ENCODE measurements around the gene FZD7. TPM values are rescaled to one million over a fixed set of nuclear protein-coding genes. Genes with fewer than 3 reads are reported as not detected.

Gene FZD7
- total RNA-seq, 1 donor, result 14.7 TPM

DNA sequence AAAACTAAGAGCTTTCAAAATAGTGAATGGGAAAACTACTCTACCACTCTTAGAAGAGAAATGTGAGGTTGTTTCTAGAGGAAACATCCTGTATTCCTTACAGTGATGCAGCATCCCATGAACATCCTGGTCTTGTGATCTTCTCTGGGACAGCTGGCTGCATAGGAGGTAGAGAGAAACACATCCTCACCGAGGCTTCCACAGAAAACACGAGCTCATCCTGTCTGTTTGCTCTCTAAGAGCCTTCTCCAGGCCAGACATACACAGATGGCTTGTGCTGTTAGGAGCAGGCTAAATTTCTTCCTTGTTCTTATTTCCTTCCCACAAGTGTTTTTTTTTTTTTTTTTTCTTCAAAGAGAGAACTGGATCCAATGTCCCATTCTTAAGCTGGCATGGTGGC, 14.7 kb upstream of the FZD7 start:
- no peak overlapping the region for H3K4me3 ChIP-seq (ENCODE audit: low read depth, low read length)
- no peak for TF ChIP-seq CTCF (IDR thresholded peaks at IDR 0.05; ENCODE audit: insufficient read depth, low read depth, low read length)
- no peak for DNase-seq (ENCODE audit: low read depth)

- H3K4me3 ChIP-seq (ENCODE audit: low read depth, low read length), result no peak overlapping the region
- DNase-seq (ENCODE audit: low read depth), result peak; percentile 52
- TF ChIP-seq CTCF (IDR thresholded peaks at IDR 0.05; ENCODE audit: insufficient read depth, low read depth, low read length), result no peak
Observed at GRCh38 chr2:202019689-202020450, 13.8 kb upstream of the FZD7 start.

DNA sequence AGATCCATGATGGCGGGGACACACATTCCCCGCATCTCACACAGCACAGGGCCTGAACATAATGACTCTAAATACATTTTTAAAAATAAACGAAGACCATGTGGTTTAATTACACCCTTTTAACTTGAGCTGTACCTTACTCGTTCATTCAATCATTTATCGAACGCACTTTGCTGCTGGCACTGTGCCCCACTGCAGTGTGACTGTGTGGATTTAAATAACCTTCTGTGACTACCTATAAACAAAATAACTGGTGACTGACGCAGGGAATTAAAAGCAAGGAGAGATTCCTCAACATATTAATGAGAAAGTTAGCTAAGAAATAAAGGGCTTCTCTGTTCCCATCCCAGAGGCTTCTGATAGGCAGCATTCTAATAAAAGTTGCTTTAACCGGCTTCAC, 10.9 kb upstream of the FZD7 start:
- TF ChIP-seq CTCF (IDR thresholded peaks at IDR 0.05; ENCODE audit: insufficient read depth, low read depth, low read length), result no peak
- H3K4me3 ChIP-seq (ENCODE audit: low read depth, low read length), result no peak overlapping the region
- no peak for DNase-seq (ENCODE audit: low read depth)

DNA sequence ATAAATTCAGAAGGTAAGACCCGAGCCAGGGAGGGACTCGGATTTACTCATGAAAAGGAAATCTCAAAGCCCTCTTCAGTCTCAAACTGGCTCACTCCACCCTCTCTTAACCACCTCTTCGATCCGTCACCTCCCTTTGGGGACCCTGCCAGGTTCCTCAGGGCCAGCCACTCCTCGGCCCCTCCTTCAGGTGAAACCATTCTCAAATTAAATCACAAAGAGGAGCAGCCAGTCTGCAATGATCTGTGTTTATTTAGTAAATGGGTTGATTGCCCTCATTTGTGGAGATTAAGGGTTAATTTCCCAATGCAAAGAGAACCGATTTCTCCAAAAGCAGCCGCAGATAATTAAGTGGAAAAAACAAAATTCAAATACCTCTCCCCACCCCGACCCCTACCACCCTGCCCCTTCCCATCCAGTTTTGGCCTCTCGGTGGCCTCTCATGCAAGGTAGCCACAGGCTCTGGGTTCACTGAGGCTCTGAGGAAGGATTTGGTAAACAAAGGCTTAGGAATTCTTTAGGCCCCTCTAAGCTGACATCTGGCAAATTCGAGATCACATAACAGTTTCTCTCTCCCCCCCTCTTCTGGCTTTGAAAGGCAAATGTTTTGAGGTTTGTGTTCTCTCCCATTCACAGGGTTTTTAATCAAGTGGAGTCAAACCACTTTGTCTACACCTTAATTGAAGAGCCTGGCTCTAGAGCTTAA, 10.3 kb upstream of the FZD7 start:
- no peak for DNase-seq (ENCODE audit: low read depth)
- TF ChIP-seq CTCF (IDR thresholded peaks at IDR 0.05; ENCODE audit: insufficient read depth, low read depth, low read length), result no peak
- no peak overlapping the region for H3K4me3 ChIP-seq (ENCODE audit: low read depth, low read length)

GRCh38 chr2:202023904-202024266, 9.8 kb upstream of the FZD7 start:
- no peak for TF ChIP-seq CTCF (IDR thresholded peaks at IDR 0.05; ENCODE audit: insufficient read depth, low read depth, low read length)
- no peak for DNase-seq (ENCODE audit: low read depth)
- no peak overlapping the region for H3K4me3 ChIP-seq (ENCODE audit: low read depth, low read length)

GRCh38 chr2:202024871-202025270, 8.8 kb upstream of the FZD7 start:
- DNase-seq (ENCODE audit: low read depth), result no peak
- no peak overlapping the region for H3K4me3 ChIP-seq (ENCODE audit: low read depth, low read length)

More at GRCh38 chr2:202024871-202025270, 8.8 kb upstream of the FZD7 start:
- TF ChIP-seq CTCF (IDR thresholded peaks at IDR 0.05; ENCODE audit: insufficient read depth, low read depth, low read length), result no peak
